Neutrophil (primary cell): Measurements from ENCODE around the gene NT5E.
"Not testable (repeated sequence)": the region's sequence is repeated elsewhere in the genome, so short reads cannot be mapped to it uniquely, and the experiment has no call there.

ENCODE experiments used
- H3K27ac ChIP-seq: fragments of 200-600 bp; sonication (generic); 2 replicates; pipeline ENCODE4 v1.5.1; 2016; ENCODE audit warnings: mild to moderate bottlenecking, moderate library complexity
- H3K27me3 ChIP-seq: fragments of 200-600 bp; sonication (generic); 2 replicates; pipeline ENCODE4 v1.6.0; 2016; ENCODE audit warnings: mild to moderate bottlenecking
- H3K36me3 ChIP-seq: fragments of 200-600 bp; sonication (generic); 2 replicates; pipeline ENCODE4 v1.5.1; 2017
- H3K4me1 ChIP-seq, 2 experiments: fragments of 200-600 bp in 1 of 2; sonication (generic) in 1 of 2; 1 replicate in 1 of 2; 2 replicates in 1 of 2; pipeline versions ENCODE4 v1.5.1 to v1.6.1; 2013 to 2016; ENCODE audit warnings: low read depth in 1 of 2, low read length in 1 of 2, mild to moderate bottlenecking in 1 of 2, moderate library complexity in 1 of 2; ENCODE audit not compliant: control insufficient read depth in 1 of 2, insufficient read depth in 1 of 2
- H3K4me3 ChIP-seq, 2 experiments: fragments of 200-600 bp in 1 of 2; sonication (generic) in 1 of 2; 1 replicate in 1 of 2; 2 replicates in 1 of 2; pipeline ENCODE4 v1.5.1; 2013 to 2016; ENCODE audit warnings: low read depth in 1 of 2, low read length in 1 of 2, mild to moderate bottlenecking in 1 of 2, moderate library complexity in 1 of 2
- H3K9me3 ChIP-seq: fragments of 200-600 bp; sonication (generic); 2 replicates; pipeline ENCODE4 v1.5.1; 2016
- CTCF ChIP-seq: fragments of 200-600 bp; sonication (generic); IDR thresholded peaks from 2 replicates; pipeline ENCODE4 v1.5.1; 2016; ENCODE audit warnings: antibody characterized with exemption

NT5E gene

GRCh38 chr6:85403331-85404015 lies 46.4 kb upstream of the NT5E start:
- Histone ChIP-seq H3K9me3 (no peaks in the 10 kb centered on the region), H3K36me3 (no peaks in the 10 kb centered on the region), H3K27me3 (no peaks in the 10 kb centered on the region), H3K27ac (no peak overlapping the region), H3K4me3 (no peak overlapping the region), H3K4me1 (no peaks in the 10 kb centered on the region)
- TF ChIP-seq CTCF, result no peak

- H3K9me3 ChIP-seq, H3K27ac ChIP-seq: not testable (repeated sequence)
These were observed 45.8 kb upstream of the NT5E start for GRCh38 chr6:85404016-85404563.

DNA sequence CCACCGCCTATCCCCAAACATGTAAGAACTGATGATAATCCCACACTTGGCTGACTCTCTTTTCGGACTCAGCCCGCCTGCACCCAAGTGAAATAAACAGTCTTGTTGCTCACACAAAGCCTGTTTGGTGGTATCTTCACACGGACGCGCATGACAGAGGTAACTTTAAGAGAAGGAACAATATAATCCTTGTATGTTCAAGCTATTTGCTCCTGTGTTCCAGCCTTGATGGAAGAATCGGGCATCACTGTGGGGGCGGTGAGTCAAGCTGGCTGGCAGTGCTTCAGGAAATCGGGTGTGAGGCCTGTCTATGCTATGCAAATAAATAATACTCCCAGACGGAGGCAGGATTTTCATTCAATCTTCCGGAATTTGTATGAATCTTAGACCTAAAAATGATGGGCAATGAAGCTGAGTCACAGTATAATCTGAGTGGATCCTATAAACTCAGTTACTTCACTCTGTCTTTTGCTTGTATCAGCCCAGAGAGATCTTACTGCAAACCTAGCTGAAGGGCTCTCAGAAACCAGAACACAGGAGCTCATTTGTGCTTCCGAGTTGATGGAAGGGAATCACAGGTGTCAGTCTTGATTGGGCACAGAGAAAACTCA lies 45.2 kb upstream of the NT5E start:
- Histone ChIP-seq H3K4me3 (no peak overlapping the region), H3K27ac (no peak overlapping the region), H3K4me1 (no peaks in the 10 kb centered on the region), H3K9me3 (no peaks in the 10 kb centered on the region), H3K36me3 (no peaks in the 10 kb centered on the region), H3K27me3 (no peaks in the 10 kb centered on the region)
- no peak for TF ChIP-seq CTCF

More at GRCh38 chr6:85404016-85404563, 45.8 kb upstream of the NT5E start:
- not testable (repeated sequence) for H3K36me3 ChIP-seq, H3K27me3 ChIP-seq, H3K4me1 ChIP-seq, H3K4me3 ChIP-seq

- Histone ChIP-seq H3K27ac (no peak overlapping the region), H3K4me3 (no peak overlapping the region), H3K27me3 (no peaks in the 10 kb centered on the region), H3K36me3 (no peaks in the 10 kb centered on the region), H3K9me3 (no peaks in the 10 kb centered on the region), H3K4me1 (no peaks in the 10 kb centered on the region)
- no peak for TF ChIP-seq CTCF
These were observed 44.6 kb upstream of the NT5E start for GRCh38 chr6:85405175-85405852.

DNA sequence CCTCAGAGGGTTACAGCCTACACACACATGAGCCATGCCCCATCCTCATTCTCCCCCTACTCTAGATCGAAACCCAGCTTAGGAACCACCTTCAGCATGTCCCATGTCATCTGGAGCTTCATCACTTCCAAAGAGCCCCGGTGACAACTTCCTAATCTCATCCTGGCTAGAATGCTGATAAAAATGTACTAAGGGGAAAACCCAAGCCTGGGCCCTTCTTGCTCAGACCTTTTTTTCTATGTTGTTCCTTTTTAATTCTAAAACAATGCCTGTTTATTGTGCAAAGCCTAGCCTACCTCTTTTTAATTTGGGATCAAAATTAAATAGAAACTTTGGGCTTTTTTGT lies 44.1 kb upstream of the NT5E start:
- Histone ChIP-seq H3K36me3 (no peaks in the 10 kb centered on the region), H3K27me3 (no peaks in the 10 kb centered on the region), H3K4me1 (no peaks in the 10 kb centered on the region), H3K9me3 (no peaks in the 10 kb centered on the region), H3K27ac (no peak overlapping the region), H3K4me3 (no peak overlapping the region)
- TF ChIP-seq CTCF, result no peak

GRCh38 chr6:85406641-85407075 lies 43.2 kb upstream of the NT5E start:
- H3K27me3 ChIP-seq, result no peaks in the 10 kb centered on the region
- no peak overlapping the region for H3K27ac ChIP-seq
- H3K4me3 ChIP-seq, result no peak overlapping the region
- H3K36me3 ChIP-seq, result no peaks in the 10 kb centered on the region
- TF ChIP-seq CTCF, result no peak
- H3K4me1 ChIP-seq, result no peaks in the 10 kb centered on the region
- H3K9me3 ChIP-seq, result no peaks in the 10 kb centered on the region
